Caco-2 (cell line): ENCODE measurements around the gene WWOX. TPM values are rescaled to one million over a fixed set of nuclear protein-coding genes. Genes with fewer than 3 reads are reported as not detected.

Source experiments
- BruUV-seq: library from RNA; stranded (reverse); fragments of 400-500 nt; replicated peaks from 2 replicates; lab custom pipeline; 2021; lab: Mats Ljungman, UMichigan
- CTCF ChIA-PET: fragments of 300-600 bp; sonication (Branson Sonifier 250); formaldehyde crosslinking; loops from one replicate; lab custom pipeline; 2022; ENCODE audit warnings: antibody characterized with exemption; lab: Charles Lee
- POLR2A ChIA-PET: fragments of 300-600 bp; sonication (Branson Sonifier 250); formaldehyde crosslinking; loops from one replicate; lab custom pipeline; 2022; ENCODE audit warnings: antibody characterized with exemption; lab: Charles Lee
- DNase-seq, 2 experiments: peaks; one replicate each; pipeline versions ENCODE4 v3.0.0 to v3.0.0-alpha.2; 2020 to 2022
- H3K27me3 ChIP-seq: replicated peaks from 2 replicates; pipeline ENCODE4 v1.6.0; 2011; ENCODE audit warnings: low read length; ENCODE audit not compliant: control insufficient read depth, insufficient read depth
- H3K36me3 ChIP-seq: 2 replicates; pipeline ENCODE4 v1.5.1; 2011; ENCODE audit warnings: low read length; ENCODE audit not compliant: control insufficient read depth, insufficient read depth
- H3K4me1 ChIP-seq: fragments of 250-450 bp; sonication (Bioruptor Pico); 2 replicates; pipeline ENCODE4 v1.5.1; 2020; ENCODE audit warnings: mild to moderate bottlenecking
- H3K4me3 ChIP-seq: 2 replicates; pipeline ENCODE4 v1.5.1; 2011; ENCODE audit warnings: low read depth, mild to moderate bottlenecking, control low read depth, low read length
- H3K9me3 ChIP-seq: fragments of 250-450 bp; sonication (Bioruptor Pico); 2 replicates; pipeline ENCODE4 v1.5.1; 2020; ENCODE audit warnings: mild to moderate bottlenecking, moderate library complexity
- H3K27ac Mint-ChIP-seq: one replicate; pipeline ENCODE4 v1.8.0; 2022; ENCODE audit warnings: mixed read lengths; ENCODE audit not compliant: unreplicated experiment
- H3K27me3 Mint-ChIP-seq: one replicate; pipeline ENCODE4 v1.8.0; 2022; ENCODE audit warnings: mixed read lengths; ENCODE audit not compliant: insufficient read depth, unreplicated experiment
- H3K36me3 Mint-ChIP-seq: one replicate; pipeline ENCODE4 v1.8.0; 2022; ENCODE audit warnings: mild to moderate bottlenecking, mixed read lengths; ENCODE audit not compliant: insufficient read depth, unreplicated experiment
- H3K4me1 Mint-ChIP-seq: one replicate; pipeline ENCODE4 v1.8.0; 2022; ENCODE audit warnings: low read depth, mixed read lengths; ENCODE audit not compliant: unreplicated experiment
- H3K4me3 Mint-ChIP-seq: one replicate; pipeline ENCODE4 v1.8.0; 2022; ENCODE audit warnings: mild to moderate bottlenecking, moderate library complexity, mixed read lengths; ENCODE audit not compliant: unreplicated experiment
- H3K9me3 Mint-ChIP-seq: one replicate; pipeline ENCODE4 v1.8.0; 2022; ENCODE audit warnings: mixed read lengths; ENCODE audit not compliant: unreplicated experiment
- CTCF ChIP-seq, 2 experiments: fragments of 200-600 bp in 1 of 2; IDR thresholded peaks; 1 replicate in 1 of 2; 2 replicates in 1 of 2; pipeline versions ENCODE4 v1.5.1 to v1.8.0; 2011 to 2022; ENCODE audit warnings: antibody characterized with exemption in 1 of 2, control low read depth in 1 of 2, inconsistent platforms in 1 of 2, low read depth in 1 of 2, low read length in 1 of 2, mild to moderate bottlenecking in 1 of 2, moderate library complexity in 1 of 2; ENCODE audit not compliant: insufficient read depth in 1 of 2, severe bottlenecking in 1 of 2, unreplicated experiment in 1 of 2
- intact Hi-C: fragments of 100-400 bp; cut with micrococcal nuclease; formaldehyde crosslinking; loops from one replicate; pipeline ENCODE4 v1.10.0; 2022; ENCODE audit not compliant: unreplicated experiment
- total RNA-seq: library from RNA; stranded (reverse); gene quantifications from 2 replicates; pipeline ENCODE4 v1.2.3, GENCODE V29; 2022

WWOX gene
- total RNA-seq, 1 experiment from 2014 or later = 45.0 TPM

GRCh38 chr16:79162977-79163376 is 1063.5 kb downstream of the WWOX start:
- Histone ChIP-seq H3K4me1 (no peaks in the 10 kb centered on the region), H3K9me3 (0 out of 2 replicates have a peak, but pooled peaks cover 3% of the 10 kb centered on the region), H3K27me3 (no peaks in the 10 kb centered on the region), H3K36me3 (no peaks in the 10 kb centered on the region), H3K4me3 (no peak overlapping the region)
- Mint-ChIP-seq H3K27ac (no peak overlapping the region), H3K4me1 (no peaks in the 10 kb centered on the region), H3K27me3 (no peaks in the 10 kb centered on the region), H3K4me3 (no peak overlapping the region), H3K9me3 (peaks cover 6% of the 10 kb centered on the region), H3K36me3 (no peaks in the 10 kb centered on the region)
- BruUV-seq = no TSS peak
- TF ChIP-seq CTCF (IDR thresholded peaks at IDR 0.05; ENCODE audit: insufficient read depth in 1 of 2, low read depth in 1 of 2, low read length in 1 of 2, severe bottlenecking in 1 of 2, unreplicated experiment in 1 of 2) = no peak
- DNase-seq = no peak
- POLR2A ChIA-PET = interaction anchor here (0.6 kb wide), 1 partner anchor 15 kb away, joined by 3 read pairs; no protein-coding TSS in a partner anchor
- intact Hi-C loops = no loop called here
- CTCF ChIA-PET = no interaction called here

- BruUV-seq = no TSS peak
- Mint-ChIP-seq H3K27ac (no peak overlapping the region), H3K4me1 (no peaks in the 10 kb centered on the region), H3K4me3 (no peak overlapping the region), H3K36me3 (no peaks in the 10 kb centered on the region), H3K27me3 (no peaks in the 10 kb centered on the region), H3K9me3 (peaks cover 9% of the 10 kb centered on the region)
- intact Hi-C loops = no loop called here
- no peak for DNase-seq
- Histone ChIP-seq H3K4me3 (no peak overlapping the region), H3K4me1 (peaks cover under 1% of the 10 kb centered on the region), H3K36me3 (no peaks in the 10 kb centered on the region), H3K9me3 (0 out of 2 replicates have a peak, but pooled peaks cover 3% of the 10 kb centered on the region), H3K27me3 (no peaks in the 10 kb centered on the region)
- CTCF ChIA-PET = no interaction called here
- no peak for TF ChIP-seq CTCF (IDR thresholded peaks at IDR 0.05; ENCODE audit: insufficient read depth in 1 of 2, low read depth in 1 of 2, low read length in 1 of 2, severe bottlenecking in 1 of 2, unreplicated experiment in 1 of 2)
- POLR2A ChIA-PET = no interaction called here
Measured at GRCh38 chr16:79163691-79164387, 1064.4 kb downstream of the WWOX start.

GRCh38 chr16:79164388-79164995 is 1065.0 kb downstream of the WWOX start:
- Mint-ChIP-seq H3K27me3 (no peaks in the 10 kb centered on the region), H3K4me3 (no peak overlapping the region), H3K9me3 (peaks cover 9% of the 10 kb centered on the region), H3K27ac (no peak overlapping the region), H3K36me3 (no peaks in the 10 kb centered on the region), H3K4me1 (no peaks in the 10 kb centered on the region)
- H3K9me3 ChIP-seq = 0 out of 2 replicates have a peak, but pooled peaks cover 3% of the 10 kb centered on the region
- intact Hi-C loops = no loop called here
- ChIA-PET CTCF (no interaction called here), POLR2A (no interaction called here)
- TF ChIP-seq CTCF (IDR thresholded peaks at IDR 0.05; ENCODE audit: insufficient read depth in 1 of 2, low read depth in 1 of 2, low read length in 1 of 2, severe bottlenecking in 1 of 2, unreplicated experiment in 1 of 2) = no peak
- no peak overlapping the region for H3K4me3 ChIP-seq
- no peaks in the 10 kb centered on the region for H3K36me3 ChIP-seq
- no peaks in the 10 kb centered on the region for H3K27me3 ChIP-seq
- peaks cover 7% of the 10 kb centered on the region for H3K4me1 ChIP-seq
- BruUV-seq = no TSS peak
- no peak for DNase-seq
